TTC549 (cell line): ENCODE data around the gene C20orf173.
"Not testable (repeated sequence)": the region's sequence is repeated elsewhere in the genome, so short reads cannot be mapped to it uniquely, and the experiment has no call there.

Experiments used
- FAIRE-seq: peaks from 2 replicates; lab custom pipeline; 2012; peaks lifted over from hg19 to GRCh38; lab: Jason Lieb, UNC

The C20orf173 gene

DNA sequence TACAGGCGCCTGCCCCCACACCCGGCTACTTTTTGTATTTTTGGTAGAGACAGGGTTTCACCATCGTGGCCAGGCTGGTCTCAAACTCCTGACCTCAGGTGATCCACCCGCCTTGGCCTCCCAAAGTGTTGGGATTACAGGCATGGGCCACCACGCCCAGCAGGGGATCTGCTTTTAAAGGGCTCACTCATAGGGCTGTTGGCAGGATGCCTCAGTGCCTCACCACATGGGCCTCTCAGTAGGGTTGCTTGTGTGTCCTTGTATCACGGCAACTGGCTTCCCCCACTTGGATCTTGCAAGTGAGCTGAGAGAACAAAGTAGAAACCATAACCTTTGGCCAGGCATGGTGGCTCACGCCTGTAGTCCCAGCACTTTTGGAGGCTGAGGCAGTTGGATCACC, 15.5 kb upstream of the C20orf173 start:
- not testable (repeated sequence) for FAIRE-seq

DNA sequence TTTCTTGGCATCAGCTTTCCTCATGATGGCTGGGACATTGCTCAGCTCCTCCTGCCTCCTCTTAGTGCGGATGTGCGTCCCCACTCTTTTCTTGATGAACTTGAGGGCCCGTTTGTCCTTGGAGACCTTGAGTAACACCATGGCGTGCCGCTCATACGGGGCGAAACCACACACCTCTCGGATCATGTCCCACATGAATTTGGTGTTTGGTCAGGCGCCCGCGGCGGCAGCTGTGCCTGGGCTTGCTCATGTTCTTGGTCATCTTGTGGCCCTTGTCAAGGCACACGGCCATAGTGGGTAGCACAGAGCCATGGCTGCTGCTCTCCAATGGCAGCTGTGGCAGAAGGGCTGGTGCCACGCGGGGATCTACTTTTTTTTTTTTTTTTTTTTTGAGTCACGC, 15.0 kb upstream of the C20orf173 start:
- no peak for FAIRE-seq

DNA sequence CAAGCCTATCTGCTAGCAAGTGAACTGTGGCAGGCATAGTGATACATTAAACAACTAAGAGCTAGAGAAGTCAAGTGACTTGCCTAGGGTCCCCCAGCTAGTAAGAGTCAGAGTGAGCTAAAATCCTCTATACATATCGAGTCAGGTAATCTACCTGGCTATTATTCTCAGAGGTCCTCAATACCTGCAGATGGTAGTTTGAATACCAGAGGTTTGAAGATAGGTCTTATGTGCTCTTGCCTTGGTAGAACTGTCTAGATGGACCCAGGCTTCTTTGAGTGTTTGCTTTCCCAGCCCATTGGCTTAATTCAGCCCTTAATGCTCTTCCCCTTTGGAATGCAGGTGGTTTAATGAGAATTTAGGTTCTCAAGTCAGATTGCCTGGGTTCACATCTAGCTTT, 13.5 kb upstream of the C20orf173 start:
- FAIRE-seq = no peak

DNA sequence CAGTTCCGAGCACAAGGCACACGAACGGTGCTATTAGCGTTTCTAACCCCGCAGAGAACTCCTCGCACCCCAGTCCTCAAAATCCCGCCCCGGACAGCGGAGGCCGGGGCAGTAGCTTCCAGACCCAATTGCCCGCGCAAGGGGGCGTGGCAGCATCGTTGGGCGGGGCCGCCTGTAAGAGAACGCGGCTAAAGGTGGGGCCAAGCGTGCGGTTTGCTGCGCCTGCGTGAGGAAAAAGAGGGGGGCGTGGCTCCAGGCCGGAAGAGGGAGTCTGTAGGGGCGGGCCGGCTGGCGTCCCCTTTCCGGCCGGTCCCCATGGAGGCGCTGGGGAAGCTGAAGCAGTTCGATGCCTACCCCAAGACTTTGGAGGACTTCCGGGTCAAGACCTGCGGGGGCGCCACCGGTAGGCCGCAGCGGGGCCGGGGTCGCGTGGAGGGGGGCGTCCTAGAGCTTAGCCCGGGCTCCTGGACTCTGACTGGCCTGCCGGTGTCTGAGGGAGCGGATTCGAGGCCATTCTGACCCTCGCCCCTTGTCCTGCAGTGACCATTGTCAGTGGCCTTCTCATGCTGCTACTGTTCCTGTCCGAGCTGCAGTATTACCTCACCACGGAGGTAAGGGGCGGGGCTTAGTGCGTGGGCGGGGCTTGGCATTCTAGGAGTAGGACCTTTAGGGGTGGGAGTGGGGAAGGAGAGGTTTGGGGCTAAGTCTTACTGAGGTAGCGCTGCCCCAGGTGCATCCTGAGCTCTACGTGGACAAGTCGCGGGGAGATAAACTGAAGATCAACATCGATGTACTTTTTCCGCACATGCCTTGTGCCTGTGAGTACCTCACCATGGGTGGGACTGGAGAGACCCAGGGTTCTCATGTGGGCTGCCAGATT, 12.6 kb upstream of the C20orf173 start, which contains the start of gene ERGIC3:
Gene ERGIC3, plus strand, starts transcription at position 296 of the 880 bp plus-strand sequence. Its CDS starts 20 bp downstream, at position 316.
- FAIRE-seq = peak; percentile 56

DNA sequence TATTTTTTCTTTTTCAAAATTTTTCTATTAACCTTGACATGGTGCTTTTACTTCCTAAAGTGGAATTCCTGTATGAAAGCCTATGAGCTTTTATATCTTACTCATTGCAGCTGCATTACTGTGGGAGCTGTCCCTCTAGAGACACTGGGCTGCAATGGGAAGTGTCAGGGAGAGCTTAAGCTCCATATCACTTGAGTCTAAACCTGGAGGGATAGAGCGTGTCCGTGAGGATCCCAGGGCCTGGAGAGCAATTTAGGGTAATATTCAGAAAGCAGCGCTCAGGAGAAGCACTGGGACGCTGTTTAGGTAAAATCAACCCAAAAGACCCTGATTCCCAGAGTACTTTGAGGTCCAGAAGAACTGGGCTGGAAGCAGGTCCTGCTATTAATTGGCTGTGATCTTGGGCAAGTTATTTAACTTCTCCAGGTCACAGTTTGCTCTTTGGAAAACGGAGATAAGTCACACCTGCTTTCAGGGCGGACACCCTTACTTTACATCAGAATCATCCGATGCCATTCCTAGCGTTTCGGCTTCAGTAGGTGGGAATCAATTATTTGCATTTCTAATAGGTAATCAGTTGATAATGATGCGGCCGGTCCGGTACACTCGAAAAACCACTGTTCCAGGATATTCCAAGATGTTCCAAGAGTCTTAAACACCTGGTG, 11.8 kb upstream of the C20orf173 start:
- no peak for FAIRE-seq

DNA sequence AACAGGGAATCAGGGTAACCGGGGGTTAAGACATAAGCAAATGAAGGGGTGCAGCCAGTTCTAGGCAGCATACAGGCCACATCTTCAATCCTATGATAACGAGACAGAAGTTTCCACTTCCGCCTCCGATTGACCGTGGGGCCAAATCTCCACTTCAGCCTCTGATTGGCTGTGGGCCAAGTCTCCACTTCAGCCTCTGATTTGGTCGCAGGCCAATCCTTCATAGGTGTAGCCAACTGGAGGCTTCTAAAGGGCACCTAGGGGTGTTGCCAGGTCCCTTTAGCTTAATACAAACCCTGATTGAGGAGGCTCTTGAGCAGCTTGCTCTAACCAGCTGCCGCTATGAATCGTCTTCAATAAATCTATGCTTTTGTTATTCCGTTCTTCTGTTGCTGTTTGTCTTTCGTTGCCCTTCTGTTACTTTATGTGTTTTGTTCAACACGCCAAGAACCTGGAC, 10.3 kb upstream of the C20orf173 start:
- no peak for FAIRE-seq

DNA sequence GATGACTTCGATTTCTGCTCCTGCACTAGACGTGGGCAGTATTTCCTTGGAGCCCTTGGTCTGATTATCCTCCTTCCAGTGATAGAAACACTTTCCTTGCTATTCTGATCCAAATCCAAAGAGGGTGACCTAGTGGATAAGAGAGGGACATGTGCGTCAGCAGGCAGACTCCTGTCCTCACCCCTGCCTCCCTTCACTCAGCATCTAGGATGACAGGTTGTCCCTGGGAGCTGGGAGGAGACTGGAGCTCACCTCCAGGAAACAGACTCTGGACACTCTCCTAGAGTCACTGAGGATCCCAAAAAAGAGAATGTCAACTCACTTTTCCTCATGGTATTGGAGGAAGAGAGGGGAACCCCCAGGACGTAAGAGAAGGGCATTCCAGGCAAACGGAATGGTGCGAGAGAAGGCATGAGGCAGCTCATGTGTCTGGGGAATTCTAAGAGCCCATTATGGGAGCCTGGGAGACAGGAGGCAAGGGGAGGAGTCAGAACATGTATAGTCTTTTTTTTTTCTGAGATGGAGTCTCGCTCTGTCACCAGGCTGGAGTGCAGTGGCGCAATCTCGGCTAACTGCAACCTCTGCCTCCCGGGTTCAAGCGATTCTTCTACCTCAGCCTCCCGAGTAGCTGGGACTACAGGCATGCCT, 2.2 kb downstream of the C20orf173 start:
- no peak for FAIRE-seq

DNA sequence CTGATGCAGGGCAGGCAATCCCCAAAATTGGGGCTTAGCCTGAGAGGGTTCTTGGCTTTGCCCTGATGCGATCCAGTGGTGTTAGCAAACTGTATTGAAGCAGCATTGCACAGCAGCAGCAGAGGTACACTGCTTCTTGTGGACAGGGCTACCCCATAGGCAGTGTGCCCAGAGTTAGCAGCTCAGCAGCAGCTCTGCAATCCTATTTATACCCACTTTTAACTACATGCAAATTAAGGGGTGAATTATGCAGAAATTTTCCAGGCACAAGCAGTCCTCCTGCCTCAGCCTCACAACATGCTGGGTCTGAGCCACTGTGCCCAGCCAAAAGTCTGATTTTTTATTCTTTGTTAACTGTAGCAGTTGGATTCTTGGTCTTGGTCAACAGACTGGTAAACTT, 3.8 kb downstream of the C20orf173 start:
- no peak for FAIRE-seq

DNA sequence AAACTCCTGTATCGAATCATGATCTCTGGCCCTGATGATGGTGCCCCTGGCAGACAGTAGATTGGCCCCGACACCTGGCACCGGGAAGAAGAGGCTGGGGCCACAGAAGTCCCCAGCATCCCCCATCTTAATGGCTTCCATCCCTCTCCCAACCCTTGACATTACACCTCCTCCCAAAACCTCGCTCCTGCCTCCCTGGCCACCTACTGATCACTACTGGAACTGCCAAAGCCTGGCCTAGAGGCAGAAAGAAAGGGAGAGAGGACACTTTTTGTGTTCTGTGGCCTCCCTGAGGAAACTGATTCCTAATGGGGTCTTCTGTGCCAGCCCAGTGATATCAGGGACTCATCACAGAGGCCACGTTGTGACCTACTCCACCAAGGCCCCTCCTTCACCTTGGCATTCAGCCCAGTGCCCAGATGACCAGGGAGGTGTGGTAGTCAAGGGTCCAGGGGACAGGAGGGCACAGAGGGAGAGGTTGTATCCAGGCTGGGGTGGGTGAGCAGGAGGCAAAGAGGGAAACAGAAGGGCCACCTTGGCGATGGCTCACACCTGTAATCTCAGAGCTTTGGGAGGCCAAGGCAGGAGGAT, 6.1 kb downstream of the C20orf173 start:
- no peak for FAIRE-seq

DNA sequence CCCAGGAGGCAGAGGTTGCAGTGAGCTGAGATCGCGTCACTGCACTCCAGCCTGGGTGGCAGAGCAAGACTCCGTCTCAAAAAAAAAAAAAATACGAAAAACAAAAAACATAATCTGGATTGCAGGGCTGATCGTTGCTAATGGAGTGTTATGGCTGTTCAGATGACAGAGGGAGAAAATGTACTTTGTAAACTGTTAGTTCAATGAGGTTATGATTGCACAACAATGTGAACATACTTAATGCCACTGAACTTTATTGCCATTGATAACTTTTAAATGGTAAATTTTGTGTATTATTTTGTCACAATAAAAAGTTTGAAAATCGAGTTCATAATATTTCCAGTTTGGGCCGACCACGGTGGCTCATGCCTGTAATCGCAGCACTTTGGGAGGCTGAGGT, 10.5 kb downstream of the C20orf173 start:
- FAIRE-seq = no peak

DNA sequence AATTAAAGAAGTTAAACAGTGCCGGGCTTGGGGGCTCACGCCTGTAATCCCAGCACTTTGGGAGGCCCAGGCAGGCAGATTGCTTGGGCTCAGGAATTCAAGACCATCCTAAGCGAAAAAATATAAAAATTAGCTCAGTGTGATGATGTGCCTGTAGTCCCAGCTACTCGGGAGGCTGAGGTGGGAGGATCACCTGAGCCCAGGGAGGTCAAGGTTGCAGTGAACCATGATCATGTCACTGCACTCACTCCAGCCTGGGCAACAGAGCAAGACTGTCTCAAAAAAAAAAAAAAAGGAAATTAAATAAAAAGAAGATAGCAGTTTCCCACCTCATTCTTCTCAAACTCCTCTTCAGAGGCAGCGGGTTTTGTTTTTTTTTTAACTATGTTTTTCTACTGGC, 11.7 kb downstream of the C20orf173 start:
- FAIRE-seq = not testable (repeated sequence)

DNA sequence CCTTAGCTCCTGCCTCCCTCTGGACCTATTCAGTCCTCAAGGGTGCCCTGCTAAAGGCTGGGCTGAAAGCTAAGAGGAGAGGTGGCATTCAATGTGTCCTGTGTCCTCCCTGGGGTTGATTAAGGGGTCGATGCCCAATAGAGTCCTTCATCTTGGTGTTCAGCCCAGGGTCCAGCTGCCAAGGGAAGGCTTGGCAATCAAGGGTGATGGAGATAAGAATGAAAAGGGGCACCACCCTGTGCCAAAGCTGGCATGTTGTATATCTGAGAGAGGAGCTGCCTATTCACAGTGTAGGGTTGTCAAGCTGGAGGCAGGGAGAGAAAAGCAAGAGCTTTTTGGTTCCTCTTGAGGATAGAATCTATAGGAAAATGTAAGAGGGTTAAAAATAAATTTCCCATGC, 12.3 kb downstream of the C20orf173 start:
- no peak for FAIRE-seq

DNA sequence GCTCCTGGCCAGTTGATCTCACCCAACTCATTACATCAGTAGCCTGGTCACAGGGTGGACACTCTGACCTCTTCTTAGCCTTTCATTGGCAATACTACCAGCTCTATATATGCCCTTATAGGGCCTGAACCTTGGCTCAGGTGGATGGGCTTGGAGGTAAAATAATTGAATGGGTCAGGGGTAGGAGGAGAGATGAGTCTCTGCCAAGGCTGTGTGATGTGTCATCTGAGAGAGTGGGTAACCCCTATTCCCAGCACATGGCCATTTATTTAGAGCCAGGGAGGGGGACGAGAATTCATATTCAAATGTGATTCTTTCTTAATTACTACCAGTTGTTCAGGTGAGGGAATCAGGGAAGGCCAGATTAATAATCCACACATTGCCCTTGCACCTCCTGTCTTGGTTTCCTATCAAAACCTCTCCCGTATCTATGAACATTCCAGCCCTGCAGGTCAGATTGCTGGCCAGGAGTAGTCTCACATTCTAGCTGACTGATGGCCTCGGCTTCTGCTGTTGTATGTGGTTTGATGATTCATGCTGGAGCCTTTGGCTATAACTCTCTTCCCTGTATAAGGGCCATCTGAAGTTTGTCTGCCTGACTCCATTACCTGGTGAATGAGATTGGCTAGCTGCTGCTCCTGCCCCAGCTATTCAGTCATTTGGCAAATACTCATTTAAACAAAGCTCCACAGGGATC, 13.4 kb downstream of the C20orf173 start:
- FAIRE-seq = no peak

DNA sequence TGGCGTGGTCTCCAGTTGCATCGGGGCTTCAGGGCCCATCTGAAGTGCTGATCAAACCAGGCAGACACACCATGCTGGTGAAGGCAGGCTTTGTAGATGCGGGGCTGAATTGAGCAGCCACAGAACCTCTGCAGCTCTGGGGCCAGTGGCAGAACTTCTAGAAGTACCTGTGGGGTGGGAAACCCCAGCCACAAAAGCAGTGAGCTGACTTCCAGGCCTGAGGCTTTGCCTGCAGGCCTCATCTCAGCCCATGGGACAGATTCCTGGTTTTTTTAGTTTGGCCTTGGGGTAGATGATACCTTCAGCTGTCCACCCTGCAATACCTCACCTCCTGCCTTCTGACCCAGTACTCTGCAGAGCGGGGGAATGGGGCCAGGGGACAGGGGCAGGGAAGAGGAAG, 14.1 kb downstream of the C20orf173 start:
- no peak for FAIRE-seq

DNA sequence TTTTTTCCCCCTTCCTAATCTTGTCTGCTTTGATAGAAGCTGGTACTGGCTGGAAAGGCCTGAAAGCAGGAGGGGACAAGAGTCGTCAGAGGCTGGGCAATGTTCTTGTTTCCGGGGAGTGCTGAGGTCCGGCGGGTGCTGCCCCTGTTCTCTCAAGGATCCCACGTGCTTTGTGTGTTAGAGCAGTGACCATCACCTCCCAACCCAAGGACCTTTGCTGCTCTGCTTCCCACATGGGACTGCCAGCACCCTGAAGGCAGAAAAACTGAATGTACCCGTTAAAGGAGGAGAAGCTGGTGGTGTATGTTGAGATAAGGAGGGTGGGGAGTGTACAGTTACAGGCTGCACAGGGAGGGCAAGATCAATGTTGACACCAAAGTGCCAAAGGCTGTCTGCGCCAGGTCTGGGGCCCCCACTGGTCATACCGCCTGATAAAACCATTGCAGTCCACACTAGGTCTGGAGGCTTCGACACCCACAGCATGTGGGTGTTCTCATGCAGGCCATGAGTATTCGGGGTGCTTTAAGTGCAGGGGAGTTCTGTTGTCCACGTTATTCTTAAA, 15.0 kb downstream of the C20orf173 start:
- no peak for FAIRE-seq

DNA sequence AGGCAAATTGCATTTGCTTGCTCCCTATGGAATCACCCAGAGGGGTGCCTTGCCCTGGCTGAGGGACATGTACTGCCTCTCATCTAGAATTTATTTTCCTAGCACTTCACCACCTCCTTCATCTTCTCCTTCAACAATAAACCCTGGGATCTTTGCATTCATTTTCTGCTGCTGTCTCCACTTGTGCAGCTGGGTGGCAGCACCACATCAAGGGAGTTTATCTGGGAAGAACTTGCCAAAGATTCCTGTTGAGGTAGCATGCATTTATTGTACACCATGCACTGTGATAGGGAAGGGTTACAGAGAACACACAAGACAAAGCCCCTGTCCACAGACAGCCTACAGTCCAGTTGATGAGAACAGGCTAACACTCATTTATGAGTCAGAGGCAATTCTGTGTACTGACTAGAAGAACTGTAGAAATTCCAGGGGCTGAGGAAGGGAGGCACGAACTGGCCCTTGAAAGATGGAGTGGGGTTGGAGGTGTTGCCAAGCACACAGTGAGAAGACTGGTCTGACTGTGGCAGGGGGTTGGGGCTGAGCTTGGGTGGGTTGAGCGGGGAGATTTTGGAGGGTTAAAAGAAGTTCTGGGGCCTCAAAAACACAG, 17.5 kb downstream of the C20orf173 start:
- peak; percentile 74 for FAIRE-seq

DNA sequence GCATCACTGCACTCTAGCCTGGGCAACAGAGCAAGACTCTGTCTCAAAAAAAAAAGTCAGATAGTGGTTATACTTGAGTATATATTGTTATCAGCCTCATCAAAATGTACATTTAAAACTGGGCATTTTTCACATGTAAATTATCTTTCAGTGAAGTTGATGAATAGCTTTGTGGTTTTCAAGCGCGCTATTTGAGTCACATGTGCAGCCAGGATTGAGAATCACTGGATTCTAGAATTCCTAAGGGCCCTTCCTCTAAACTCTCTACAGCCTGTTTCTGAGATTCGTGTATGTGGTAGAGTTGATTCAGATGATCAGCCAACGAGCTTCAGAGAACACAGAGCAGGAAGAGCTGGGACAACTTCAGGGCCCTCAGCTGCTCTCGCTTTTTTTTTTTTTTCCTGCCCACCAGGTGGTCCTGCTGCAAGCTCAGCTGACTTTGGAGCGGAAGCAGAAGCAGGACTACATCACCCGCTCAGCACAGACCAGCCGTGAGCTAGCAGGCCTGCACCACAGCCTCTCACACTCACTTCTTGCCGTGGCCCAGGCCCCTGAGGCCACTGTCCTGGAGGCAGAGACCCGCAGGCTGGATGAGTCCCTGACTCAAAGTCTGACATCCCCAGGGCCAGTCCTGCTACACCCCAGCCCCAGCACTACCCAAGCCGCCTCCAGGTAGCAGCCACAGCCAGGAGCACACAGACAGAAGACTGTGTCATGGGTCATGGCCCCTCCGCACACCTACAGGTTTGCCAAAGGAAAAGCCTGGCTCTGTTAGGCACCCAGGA, 18.3 kb downstream of the C20orf173 start:
- FAIRE-seq = no peak

DNA sequence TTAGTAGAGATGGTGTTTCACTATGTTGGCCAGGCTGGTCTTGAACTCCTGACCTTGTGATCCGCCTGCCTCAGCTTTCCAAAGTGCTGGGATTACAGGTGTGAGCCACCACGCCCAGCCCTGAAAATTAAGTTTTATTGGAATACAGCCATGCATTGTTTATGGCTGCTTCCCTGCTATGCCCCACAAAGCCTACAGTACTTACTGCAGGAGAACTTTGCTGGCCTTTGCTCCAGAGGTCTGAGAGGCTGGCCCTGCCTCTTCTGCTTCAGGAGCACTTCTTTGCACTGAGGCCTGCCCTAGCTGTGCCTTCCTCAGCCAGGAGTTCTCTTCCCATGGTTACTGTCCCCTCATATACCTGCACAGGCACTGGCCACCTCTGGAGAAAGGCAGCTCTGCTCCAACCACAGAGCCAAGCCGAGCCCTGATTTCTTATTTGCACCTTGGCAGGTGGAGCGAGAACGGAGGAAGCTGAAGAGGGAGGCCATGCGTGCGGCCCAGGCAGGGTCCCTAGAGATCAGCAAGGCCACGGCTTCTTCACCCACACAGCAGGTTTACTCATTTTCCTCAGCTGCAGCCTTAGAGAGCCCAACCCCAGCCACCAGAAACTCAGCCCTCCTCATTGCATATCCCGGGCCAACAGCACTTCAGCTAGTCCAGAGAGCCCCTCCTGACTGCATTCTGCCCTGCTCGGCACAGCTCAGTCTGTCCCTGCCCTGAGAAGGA, 20.8 kb downstream of the C20orf173 start:
- FAIRE-seq = no peak

DNA sequence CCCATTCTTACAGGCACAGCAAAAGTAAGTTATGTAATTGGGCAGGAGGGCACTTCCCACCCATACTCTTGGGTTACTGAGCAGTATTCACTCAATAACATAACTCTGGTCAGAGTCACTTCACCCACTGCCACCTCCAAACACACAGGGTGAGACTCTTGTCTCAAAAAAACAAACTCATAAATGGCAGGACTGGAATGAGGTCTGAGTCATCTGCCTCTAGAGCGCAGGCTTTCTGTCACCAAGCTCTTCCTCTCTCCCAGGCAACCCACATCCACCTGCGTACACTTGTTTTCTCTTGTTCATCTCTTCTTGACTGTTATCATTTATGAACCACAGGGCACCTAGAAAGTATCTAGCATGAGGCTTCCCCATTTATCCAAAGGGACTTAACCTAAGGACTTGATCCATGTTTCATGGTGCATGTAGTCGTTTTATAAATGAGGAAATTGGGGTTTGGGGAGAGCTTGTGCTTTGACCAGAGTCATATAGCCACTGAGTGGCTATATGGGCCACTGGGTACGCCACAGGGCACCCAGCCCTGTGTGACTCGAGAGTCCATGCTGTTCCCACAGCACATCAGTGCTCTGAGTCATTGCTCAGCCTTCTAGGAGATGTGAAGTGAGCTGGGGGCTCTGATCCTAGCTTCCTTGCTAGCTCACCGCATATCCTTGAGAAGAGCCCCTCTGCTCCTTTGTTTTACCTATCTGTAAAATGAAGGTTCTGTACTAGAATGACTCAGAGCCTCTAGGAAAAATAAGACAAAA, 22.4 kb downstream of the C20orf173 start:
- FAIRE-seq = no peak
